Fibroblast of the conjunctiva (primary cell): Measurements from ENCODE around the gene SLC8A1.

Experiments used
- DNase-seq: peaks from one replicate; pipeline ENCODE4 v3.0.0-alpha.2; 2010; ENCODE audit warnings: low read depth

Gene SLC8A1

DNA sequence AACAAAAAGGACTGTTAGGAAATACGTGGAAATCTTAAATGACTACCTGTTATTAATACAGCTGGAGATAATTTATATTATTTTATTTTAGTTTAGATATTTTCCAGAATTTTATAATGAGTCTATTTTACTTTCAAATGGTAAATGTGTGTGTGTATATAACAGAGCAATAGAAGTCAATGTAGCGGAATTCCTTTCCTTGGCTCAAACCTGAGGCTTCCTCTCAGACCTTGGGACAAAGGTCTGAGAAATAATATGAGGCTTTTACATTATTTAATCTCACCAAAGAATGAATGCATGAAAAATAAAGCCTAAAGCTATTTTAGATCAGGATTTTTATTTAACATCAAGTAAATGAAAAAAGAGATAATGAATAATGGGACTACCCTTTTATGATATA, 65.7 kb downstream of the SLC8A1 start:
- DNase-seq: no peak

DNA sequence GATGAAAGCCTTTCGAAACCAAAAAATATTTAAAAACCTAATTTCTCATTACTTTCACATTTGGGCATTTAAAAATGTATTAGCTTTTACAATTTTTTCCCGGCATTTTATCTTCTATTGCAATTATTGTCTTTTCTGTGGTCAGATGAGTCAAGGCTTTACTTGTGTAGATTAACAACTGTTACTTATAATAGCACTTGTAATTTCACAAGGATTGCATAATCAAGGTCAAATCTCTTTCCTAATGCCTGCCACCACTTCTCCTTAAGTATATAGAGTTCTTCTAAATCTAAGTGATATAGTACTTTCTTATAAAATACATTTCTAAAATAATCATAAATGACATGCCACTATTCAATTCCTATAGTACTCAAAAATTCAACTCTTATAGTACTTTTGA, 67.2 kb downstream of the SLC8A1 start:
- DNase-seq: peak; percentile 63

DNA sequence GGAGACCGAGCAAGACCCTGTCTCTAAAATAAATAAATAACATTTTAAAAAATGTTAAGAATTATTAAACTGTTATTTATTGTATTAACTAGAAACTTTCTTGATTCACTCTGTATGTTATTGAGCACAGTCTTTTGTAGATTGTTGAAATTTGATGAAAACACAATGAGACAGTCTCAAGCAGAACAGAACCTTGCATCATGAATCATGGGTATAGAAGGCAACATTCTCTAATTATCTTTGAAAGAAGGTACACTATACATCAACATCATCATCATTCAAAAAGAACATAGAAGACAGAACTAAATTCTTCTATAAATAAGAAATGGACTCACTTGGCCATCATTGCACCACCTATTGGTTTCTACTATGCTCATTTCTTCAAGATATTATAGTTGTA, 67.7 kb downstream of the SLC8A1 start:
- DNase-seq: no peak

DNA sequence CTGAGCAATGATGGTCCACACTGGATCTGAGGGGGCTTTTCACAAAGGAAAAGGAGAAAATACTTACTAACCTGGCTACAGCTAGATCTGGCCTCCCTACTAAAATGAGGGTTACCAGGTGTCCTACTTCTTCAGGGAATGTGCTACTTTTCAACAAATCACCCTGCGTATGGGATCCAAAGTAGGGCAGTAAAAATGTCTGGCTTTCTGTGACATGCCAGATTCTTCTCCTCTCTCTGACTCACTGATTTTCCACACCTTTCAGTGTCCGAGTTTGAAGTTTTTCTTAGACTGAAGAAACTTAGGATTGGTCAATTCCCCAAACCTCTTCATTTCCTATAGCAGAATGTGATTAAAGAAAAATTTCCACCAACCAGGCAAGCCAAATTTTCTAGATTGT, 71.2 kb downstream of the SLC8A1 start:
- DNase-seq: no peak

DNA sequence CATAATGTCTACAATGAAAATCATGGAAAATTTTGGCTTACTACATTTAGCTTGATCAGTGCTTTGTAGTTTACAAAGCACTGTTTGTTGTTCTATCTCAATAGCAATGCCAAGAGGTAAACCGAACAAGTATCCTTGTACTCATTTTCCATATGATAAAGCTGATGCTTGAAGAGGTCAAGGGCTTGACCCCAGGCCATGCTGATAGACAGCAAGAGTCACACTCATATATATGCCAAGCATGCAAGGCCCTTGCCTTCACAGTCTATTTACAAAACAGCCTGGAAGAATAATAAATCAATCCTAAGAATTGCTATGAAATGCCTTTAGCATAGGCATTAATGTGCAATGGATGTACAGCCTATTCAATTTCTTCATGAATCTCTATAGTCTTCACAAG, 71.8 kb downstream of the SLC8A1 start:
- no peak for DNase-seq

DNA sequence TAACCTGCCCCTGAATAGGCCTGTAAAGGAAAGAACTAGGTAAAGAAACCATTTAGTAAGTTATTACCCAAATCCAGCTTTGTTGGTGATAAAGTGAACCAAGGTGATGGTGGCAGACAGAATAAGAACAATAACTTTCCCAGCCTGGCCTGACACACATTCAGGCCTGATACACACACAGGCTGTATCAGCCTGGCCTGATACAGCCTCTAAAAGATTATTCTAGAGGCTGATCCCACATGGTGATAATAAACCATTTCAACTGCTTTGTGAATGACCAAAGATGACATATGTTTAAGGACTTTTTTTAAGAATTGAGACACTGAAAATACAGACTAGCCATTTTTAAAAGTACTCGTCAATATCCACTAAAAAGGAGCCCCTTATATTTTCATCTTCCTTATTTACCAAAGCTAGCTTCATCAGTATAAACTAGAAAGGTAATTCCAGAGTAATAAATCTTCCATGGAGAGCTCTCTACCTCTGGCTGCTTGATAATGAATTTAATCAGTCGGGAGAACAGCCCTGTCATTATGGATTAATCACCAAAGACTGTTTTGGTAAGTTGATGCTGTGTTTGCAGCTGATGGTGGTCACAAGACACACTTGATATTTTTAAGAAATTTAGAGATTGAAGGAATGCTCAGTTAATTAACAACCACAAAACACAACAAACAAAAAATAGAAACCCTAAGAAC, 77.2 kb downstream of the SLC8A1 start:
- no peak for DNase-seq

DNA sequence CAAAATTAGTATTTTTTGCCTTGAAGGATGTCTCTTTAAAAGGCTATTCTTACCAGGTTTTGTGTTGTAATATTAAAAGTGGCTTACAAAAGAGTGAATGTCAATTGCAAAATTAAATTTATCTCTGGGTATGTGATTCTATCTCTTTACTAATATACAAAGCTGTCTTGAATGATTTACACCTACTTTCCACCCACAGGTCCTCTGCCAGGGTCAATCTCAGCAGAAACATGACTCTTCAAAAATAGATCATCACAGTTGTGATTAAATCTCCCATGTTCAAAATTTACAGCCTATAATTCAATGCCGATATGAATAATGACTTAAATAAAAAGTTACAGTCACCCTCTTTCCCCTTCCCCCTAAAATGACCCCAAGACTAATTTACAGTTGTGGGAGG, 78.8 kb downstream of the SLC8A1 start:
- DNase-seq: no peak

DNA sequence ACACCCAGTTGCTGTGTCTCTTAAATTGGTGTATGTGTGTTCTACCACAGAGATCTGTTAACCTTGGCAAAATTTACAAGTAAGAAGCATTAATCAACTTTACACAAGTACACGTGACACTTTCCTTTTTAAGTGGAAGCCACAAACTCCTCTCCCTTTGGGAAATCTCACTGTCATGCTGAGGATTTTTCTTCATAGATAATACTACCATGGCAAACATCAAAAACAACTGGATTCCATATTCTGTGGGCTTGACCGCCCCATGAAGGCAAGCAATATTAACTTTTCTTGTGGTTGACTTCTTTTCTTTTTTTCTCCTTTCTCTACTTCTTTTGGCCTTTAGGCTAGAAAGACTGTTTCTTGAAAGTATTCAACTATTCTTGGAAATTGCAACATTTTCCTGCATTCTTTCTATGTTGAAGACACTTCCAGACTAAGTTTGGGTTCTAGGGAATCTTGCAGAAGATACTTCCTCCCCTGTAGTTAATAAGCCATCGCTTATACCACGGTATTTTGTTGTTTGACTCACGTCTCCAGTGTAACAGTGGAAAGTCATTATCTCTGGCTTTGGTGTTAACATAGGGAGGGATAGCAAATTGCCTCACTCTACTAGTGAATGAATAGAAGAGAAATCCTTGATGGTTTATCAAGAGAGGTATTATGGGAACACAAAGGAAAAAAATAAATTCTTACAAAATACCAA, 79.5 kb downstream of the SLC8A1 start:
- no peak for DNase-seq

DNA sequence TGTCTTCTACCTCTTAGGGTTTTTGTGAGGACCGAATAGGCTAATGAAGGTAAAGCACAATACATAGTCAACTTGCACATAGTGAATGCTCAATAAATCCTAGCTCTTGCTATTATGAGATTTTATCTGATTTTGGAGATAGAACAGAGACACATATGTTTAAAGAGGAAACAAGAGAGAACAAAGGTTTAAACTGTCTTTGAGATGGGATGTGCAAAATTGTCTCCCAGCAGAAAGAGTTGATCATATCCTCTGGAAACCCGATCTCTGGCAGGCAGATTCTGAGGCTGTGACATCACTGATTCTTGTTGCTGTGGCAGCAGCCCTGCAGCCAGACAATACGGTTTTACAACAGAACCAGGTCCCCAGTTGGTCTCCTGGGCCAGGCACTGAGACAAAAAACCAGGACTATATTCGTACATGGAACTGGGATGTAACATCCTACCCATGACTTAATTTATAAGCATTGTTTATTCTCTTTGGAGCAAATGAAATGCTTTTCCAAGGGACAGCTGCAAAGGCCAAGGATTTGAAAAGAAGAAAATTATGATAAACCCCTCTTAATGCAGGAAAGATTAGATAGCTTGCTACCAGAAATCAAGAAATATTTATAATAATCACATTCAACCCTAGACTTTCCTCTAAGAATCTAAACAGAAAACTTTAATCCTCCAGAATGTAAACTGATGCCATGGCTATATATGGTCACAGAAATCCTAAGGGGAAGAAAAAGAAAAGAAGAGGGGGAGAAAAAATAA, 80.2 kb downstream of the SLC8A1 start:
- peak; percentile 65 for DNase-seq

DNA sequence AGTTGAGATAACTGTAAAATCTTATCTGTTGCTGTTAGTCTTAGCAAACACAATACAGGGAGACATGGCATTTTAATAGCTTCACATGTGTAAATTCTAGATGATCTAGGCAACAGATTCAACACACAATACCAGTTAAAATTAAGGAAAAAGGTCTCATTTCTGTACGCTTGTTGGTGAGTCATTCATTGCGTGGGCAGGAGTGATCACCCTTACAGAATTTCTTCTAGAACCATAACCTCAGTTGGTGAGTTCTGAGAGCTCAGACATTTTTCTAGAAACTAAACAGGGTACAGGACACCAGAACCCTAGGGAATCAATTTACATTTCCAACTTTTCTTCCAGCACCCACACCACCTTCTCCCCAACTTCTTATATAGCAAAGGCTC, 81.9 kb downstream of the SLC8A1 start:
- peak; percentile 31 for DNase-seq

DNA sequence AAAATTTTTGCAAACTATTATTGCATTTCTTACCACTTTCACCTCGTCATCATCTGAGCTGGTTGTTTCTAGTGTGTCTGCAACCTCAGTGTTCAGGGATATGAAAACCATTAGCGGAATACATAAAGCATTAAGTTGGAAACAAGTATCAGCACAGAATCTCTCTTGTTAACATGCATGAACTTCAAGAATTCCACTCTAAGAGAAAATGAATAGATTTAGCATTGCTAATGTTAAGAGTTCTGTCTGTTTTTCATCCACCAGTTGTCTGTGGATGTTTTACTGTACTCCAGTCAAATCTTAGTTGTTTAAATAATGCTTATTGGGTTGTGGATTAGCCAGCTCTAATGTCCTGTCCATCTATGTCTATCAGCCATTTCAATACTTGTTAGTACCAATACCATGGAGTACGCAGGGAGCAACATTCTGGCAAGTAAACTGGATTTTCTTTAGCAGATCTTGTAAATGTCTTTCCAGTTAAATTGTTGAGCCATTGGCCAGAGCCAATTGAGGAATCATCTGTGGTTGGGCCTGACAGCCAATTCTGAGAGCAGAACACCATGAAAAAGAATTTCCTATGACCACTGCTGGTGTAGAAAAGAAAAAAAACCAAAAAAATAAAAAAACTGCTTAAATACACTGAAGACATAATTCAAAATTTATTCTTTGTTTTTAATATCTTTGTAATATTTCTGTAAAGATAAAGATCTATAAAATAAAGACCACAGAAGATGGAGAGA, 82.5 kb downstream of the SLC8A1 start:
- no peak for DNase-seq

DNA sequence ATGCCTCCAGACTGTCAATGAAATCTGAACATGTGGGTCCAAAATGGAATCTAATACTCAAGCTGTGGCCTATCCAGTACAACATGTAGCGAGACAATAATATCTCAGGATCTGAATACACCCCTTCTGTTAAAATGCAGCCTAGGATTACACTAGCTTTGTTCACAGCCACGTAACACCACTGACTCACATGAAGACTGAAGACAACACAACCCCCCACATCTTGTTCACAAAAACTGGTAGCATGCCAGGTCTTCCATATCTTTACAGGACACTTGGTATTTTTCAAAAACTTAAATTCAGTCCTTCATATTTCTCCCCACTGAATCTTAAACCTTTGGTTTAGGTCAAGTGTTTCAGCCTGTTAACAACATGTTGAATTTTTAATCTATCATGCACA, 84.2 kb downstream of the SLC8A1 start:
- DNase-seq: peak; percentile 45

DNA sequence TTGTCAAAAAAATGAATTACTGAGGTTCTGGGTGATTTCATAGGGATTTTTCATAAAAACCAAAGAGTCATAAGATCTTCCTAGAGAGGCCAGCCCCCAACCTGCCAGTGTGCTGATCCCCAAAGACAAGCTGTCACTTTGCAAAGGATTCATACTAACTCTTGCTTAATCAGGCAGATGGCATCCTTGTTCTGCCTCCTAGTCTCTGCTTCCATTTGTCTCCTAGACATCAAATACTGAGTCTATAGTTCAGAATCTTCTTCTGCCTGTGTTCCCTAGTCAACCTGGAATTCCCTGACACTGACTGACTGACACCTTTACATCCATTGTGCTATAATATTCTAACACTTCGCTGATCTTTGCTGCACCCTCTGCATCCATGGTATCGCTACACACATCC, 84.9 kb downstream of the SLC8A1 start:
- no peak for DNase-seq

DNA sequence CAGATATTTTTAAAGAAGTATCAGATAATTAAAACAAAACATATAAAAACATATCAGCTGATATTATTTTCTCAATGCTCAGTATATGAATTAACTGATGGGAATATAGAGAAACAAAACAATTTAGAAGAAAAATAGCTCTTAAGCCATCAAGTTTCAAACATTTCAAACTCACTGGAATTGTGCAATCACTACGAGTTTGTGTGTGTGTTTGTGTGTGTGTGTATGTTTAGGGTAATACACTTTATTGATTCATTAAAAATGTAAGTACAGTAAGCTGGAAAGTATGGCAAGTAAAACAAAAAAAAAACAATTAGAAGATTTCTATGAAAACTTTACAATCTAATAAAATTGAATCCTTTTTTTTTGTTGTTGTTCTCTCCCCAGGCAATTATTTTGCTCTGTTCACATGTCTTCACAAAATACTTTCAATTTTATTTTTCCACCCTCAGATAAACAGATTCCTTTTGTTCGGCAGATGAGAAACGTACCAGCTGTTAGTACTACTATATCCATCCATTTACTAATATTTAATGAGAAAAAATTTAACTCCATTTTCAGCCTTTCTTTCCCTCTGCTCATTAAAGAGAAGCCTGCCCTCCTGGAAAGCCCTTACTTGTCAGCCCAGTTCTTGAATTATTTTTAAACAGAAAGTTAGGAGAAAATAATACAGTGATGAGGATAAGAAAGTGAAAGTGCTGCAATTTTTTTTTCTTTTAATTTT, 87.6 kb downstream of the SLC8A1 start:
- no peak for DNase-seq

DNA sequence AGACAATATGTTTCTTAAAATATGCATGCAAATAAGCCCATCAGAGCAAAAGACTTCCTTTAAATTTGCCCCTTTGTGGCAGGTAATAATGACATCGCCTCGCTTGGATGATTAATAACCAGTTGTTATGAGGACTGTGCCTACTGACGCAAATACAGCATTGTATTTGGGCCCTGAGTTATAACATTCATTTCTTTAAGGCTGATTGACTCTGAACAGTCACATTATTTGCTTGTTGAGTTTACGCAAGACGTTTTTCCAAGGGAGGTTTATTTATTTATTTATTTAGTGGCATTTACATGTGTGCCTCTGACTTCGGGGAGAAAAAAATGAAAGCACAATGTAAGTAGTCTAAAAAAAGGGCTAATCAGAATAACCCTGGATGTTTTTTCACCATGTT, 88.3 kb downstream of the SLC8A1 start:
- no peak for DNase-seq

DNA sequence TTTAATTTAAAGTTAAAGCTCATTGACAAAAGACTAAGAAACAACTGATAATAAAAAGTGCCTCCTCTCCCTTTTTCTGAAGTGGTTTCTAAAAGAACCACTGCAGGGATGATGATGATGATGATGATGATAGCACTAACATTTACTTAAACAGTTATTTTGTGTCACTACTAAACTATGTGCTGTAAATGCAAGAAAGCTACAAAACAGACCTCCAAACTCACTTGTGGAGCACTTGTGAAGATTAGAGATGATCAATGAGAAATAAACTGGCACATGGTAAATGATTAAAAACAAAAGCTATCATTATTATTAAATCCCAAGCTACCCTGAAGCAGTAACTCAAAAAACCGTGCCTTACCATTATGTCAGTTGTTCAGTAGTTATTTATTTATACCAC, 88.7 kb downstream of the SLC8A1 start:
- DNase-seq: no peak

DNA sequence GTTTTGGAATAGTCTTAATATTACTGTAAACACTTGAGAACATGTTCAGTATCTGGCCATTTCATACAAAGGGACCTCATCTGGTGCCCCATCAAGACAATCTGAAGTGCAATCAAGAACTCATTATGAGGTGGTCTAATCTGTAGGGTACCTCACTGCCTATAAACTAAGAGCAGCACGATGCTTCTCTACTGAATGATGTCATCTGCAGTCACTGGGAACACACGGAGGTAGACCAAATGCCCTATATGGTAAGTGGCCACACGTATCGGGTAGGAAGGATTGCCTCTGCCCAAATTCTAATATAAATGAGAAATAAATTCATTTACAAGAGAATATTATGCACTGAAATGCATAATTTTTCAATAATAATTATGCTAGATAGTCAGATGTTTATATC, 90.4 kb downstream of the SLC8A1 start:
- DNase-seq: no peak

DNA sequence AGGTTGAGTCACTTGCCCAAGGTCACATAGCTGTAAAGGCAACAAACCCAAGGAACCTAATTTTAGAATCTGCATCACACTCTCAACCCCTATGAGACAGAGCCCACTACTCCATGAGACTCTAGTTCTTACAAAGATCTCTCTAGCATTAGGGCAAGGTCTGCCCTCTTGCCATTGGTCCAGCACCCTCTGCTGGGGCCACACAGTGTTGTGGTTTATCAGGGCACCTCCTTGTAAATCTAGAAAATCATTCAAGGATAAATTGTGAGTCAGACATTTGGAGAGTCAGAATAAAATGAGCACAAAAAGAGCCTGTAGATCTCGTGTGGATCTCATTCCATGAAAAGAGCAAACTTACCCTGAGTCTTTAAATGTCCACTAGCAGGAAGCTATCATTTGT, 91.2 kb downstream of the SLC8A1 start:
- DNase-seq: no peak

DNA sequence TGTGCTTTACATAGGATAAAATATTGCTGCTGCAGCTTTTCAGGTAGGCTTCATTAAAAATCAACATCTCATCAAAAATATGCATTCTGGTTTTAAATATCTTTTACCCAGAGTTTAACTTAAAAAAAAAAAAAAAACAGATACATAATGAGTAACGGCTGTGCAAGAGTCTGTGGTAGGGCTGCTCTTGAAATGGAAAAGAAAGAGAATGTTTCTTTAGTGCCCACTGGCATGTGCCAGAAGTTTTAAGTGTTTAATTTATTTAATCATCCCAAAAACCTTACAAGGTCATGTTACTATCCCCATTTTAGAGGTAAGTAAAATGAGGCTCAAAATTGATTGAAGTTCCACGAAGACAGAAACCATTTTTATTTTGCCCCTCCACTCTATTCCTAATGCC, 92.1 kb downstream of the SLC8A1 start:
- no peak for DNase-seq

DNA sequence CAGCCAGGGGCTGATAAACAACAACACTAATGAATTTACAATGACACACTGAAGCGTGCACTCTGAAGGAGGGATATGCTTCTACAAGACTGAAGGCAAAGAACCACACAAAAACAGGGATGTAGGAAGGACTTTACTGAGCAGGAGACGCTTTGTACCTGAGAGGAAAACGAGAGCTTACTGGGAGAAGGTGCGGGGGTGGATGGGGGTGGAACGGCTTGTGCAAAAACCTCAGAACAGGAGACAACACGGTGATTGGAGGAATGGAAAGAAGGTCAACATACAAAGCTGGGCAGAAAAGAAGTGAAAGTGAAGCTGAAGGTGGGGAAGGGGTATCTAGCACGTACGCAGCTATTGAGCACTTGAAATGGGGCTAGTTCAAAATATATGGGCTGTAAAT, 93.1 kb downstream of the SLC8A1 start:
- no peak for DNase-seq

DNA sequence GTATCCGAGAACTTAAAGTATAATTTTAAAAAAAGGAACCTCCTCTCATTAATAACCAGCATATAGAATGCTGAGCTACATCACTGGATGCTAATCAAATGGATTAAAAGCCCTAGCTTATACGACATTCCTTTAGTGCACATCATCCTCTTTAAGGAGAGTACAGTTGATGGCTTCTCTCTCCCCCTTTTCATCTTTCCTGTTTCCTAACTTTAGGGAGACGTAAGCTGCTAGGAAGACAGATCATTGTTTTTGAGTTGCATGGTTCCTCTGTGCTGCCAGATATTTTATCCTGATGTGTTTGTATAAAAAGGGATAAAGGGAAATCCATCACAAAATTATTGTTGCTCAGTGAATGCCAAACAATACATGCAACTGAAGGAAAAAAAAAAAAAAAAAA, 94.2 kb downstream of the SLC8A1 start:
- DNase-seq: no peak

DNA sequence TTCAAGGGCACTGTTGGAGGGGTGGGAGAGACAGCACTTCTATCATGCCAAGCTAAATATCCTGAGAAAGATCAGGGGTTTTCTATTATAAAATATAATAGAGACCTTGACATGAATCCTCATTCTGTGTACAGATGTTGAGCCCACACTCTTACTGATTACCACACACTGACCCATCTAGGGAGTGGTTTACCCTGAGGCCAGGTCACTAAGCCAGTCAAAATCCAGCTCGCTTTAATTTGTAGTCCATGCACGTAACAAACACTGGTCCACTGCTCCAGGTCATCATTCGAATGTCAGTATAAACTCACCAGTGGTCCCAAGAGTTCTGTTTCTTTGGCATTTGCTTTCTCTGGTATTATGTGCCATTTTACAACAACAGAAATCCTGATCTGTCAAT, 96.4 kb downstream of the SLC8A1 start:
- no peak for DNase-seq
